Epithelial cell of esophagus (primary cell): ENCODE results near the gene CRADD.
"Not testable (repeated sequence)": the region's sequence is repeated elsewhere in the genome, so short reads cannot be mapped to it uniquely, and the experiment has no call there.

Source experiments
- DNase-seq: peaks from one replicate; pipeline ENCODE4 v3.0.0; 2010; ENCODE audit warnings: low read depth
- H3K4me3 ChIP-seq: 2 replicates; pipeline ENCODE4 v1.5.1; 2011; ENCODE audit warnings: mild to moderate bottlenecking, low read length, control low read depth
- CTCF ChIP-seq: IDR thresholded peaks from 2 replicates; pipeline ENCODE4 v1.5.1; 2011; ENCODE audit warnings: low read depth, mild to moderate bottlenecking, low read length, control low read depth, inconsistent platforms; ENCODE audit not compliant: insufficient read depth; ENCODE audit errors: missing control alignments

The CRADD gene

DNA sequence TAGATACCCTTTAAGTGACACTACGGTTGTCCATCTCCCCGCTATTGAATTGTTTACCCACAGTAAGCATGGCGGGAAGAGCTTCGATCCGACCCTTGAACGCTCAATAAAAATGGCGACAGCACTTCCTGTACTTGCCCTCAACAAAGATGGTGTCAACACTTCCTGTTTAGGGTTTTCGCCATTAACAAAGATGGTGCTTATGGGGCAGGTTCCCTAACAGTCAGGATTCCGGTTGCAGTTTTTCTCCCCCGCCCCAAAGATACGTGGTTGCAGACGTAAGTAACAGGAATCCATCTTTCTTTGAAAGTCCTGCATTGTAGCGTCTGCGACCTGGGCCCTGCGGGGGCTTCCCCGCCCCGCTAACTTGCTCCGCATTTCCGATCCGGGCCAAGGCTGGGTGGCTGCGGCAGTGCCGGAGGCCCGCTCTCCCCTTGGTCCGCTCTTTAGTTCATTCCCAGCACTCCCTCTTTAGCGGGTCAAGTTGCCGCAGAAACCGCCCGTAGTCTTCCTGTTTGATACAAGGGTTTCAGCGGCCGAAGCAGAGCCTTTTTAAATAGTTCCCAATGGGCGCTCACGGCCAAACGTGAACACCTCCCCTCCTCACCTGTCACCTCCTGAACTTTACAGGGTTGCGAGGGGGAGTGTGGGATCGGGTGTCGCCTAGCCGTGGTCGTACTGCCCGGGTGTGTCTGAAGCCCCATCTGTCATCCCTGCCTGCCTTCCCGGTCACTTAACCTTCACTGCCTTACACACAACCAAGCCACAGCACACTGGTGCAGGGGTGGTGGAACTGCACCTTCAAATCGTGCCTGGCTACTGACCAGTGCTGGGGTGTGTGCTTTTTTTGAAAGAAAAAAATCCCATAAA is at the start of gene CRADD:
Gene CRADD (plus strand): TSS at position 181 of the 870 bp plus-strand sequence.
- no peak for TF ChIP-seq CTCF
- DNase-seq = peak; percentile 98
- peak within 1 kb of the TSS; percentile 76 for H3K4me3 ChIP-seq

DNA sequence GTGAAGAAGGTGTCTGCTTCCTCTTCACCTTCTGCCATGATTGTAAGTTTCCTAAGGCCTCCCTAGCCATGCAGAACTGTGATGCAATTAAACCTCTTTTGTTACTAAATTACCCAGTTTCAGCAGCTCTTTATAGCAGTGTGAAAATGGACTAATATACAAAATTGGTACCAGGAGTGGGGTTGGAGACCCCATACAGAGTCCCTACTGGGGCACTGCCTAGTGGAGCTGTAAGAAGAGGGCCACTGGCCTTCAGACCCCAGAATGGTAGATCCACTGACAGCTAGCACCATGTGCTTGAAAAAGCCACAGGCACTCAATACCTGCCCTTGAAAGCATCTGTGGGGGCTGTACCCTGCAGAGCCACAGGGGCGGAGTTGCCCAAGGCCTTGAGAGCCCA is 44.8 kb upstream of the CRADD start:
- DNase-seq = no peak
- no peak overlapping the region for H3K4me3 ChIP-seq
- no peak for TF ChIP-seq CTCF

DNA sequence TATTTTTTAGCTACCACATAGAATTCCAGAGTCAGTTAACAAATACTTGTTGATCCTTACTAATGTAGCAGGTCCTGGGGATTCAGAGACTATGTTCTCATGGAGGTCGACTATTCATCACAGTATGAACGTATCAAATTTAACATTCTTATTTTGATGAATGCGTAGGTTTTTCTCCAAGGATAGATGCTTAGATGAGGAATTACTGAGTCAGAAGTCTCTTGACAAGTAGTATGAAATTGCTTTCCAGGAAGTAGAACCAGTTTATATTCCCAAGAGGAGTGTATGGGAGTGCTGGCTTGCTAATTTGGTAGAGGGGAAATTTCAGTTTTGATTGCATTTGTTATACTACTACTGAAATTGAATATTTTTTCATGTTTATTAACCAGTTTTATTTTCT is 42.8 kb upstream of the CRADD start:
- TF ChIP-seq CTCF = no peak
- H3K4me3 ChIP-seq = no peak overlapping the region
- DNase-seq = peak; percentile 43

- DNase-seq = no peak
- TF ChIP-seq CTCF = no peak
- no peak overlapping the region for H3K4me3 ChIP-seq
These were observed 40.5 kb upstream of the CRADD start for GRCh38 chr12:93636708-93637107.

- no peak for TF ChIP-seq CTCF
- H3K4me3 ChIP-seq = no peak overlapping the region
- peak; percentile 24 for DNase-seq
These were observed 39.1 kb upstream of the CRADD start for GRCh38 chr12:93638095-93638494.

GRCh38 chr12:93638954-93639353 is 38.2 kb upstream of the CRADD start:
- no peak for TF ChIP-seq CTCF
- DNase-seq = no peak

GRCh38 chr12:93639406-93639805 is 37.8 kb upstream of the CRADD start:
- no peak for DNase-seq
- no peak for TF ChIP-seq CTCF
- no peak overlapping the region for H3K4me3 ChIP-seq

More at GRCh38 chr12:93638954-93639353, 38.2 kb upstream of the CRADD start:
- no peak overlapping the region for H3K4me3 ChIP-seq

DNA sequence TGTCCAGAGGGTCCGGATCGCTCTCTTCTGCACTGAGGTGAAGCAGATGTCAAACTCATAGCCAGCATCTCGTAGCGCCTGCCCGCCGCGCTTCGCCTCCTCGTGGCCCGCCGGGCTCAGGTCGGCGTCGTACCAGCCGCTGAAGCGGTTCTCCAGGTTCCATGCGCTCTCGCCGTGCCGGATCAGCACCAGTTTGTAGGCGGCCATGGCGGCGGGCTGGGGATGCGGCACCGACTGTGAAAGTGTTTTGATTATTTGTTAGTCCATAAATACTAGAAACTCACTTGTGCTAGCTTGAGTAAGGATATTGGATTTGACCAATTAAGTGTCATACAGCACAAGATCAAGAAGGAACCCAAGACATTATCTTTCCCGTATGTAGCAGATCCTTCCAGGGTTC is 35.8 kb upstream of the CRADD start:
- not testable (repeated sequence) for DNase-seq, H3K4me3 ChIP-seq
